Common myeloid progenitor, CD34-positive (primary cell): ENCODE measurements around the gene GDF2.

Experiments
- CTCF ChIA-PET: fragments of 350-600 bp; sonication (Branson Sonifier 250); formaldehyde crosslinking; loops from one replicate; lab custom pipeline; 2021; ENCODE audit warnings: antibody characterized with exemption; lab: Charles Lee
- POLR2A ChIA-PET: fragments of 350-600 bp; sonication (Branson Sonifier 250); formaldehyde crosslinking; loops from one replicate; lab custom pipeline; 2021; ENCODE audit warnings: antibody characterized with exemption; lab: Charles Lee
- DNase-seq, 3 donors: peaks; one replicate each; pipeline versions ENCODE4 v3.0.0 to v3.0.0-alpha.2; 2013
- H3K27ac ChIP-seq, 2 experiments: 1 replicate in 1 of 2; 2 replicates in 1 of 2; pipeline ENCODE4 v1.7.0; 2013; ENCODE audit warnings: inconsistent platforms in 2 of 2, low read length in 2 of 2, mild to moderate bottlenecking in 2 of 2, low read depth in 1 of 2, moderate library complexity in 1 of 2; ENCODE audit not compliant: severe bottlenecking in 2 of 2, insufficient read depth in 1 of 2, poor library complexity in 1 of 2
- H3K27me3 ChIP-seq, 5 experiments: replicated peaks in 2 of 5; 1 replicate in 3 of 5; 2 replicates in 2 of 5; pipeline versions ENCODE4 v1.6.1 to v1.7.0; 2013; ENCODE audit warnings: low read length in 4 of 5, mild to moderate bottlenecking in 2 of 5, moderate library complexity in 2 of 5, inconsistent platforms in 1 of 5; ENCODE audit not compliant: insufficient read depth in 5 of 5, control insufficient read depth in 4 of 5
- H3K36me3 ChIP-seq, 4 experiments: 1 replicate in 2 of 4; 2 replicates in 2 of 4; pipeline versions ENCODE4 v1.6.1 to v1.7.0; 2013; ENCODE audit warnings: low read length in 3 of 4, control low read depth in 1 of 4, mild to moderate bottlenecking in 1 of 4; ENCODE audit not compliant: control insufficient read depth in 4 of 4, insufficient read depth in 4 of 4
- H3K4me1 ChIP-seq, 4 experiments: 1 replicate in 3 of 4; 2 replicates in 1 of 4; pipeline versions ENCODE4 v1.6.1 to v1.7.1; 2013; ENCODE audit warnings: low read length in 3 of 4, mild to moderate bottlenecking in 3 of 4, control low read depth in 1 of 4, inconsistent platforms in 1 of 4, moderate library complexity in 1 of 4; ENCODE audit not compliant: control insufficient read depth in 4 of 4, insufficient read depth in 4 of 4; ENCODE audit errors: control extremely low read depth in 1 of 4
- H3K4me3 ChIP-seq, 7 experiments: 1 replicate in 4 of 7; 2 replicates in 3 of 7; pipeline versions ENCODE4 v1.5.1 to v1.7.0; 2013; ENCODE audit warnings: mild to moderate bottlenecking in 7 of 7, low read length in 6 of 7, moderate library complexity in 6 of 7, inconsistent platforms in 2 of 7, low read depth in 2 of 7, control low read depth in 1 of 7; ENCODE audit not compliant: insufficient read depth in 4 of 7, control insufficient read depth in 1 of 7; ENCODE audit errors: extremely low read depth in 1 of 7
- H3K9me3 ChIP-seq, 5 experiments: 1 replicate in 4 of 5; 2 replicates in 1 of 5; pipeline versions ENCODE4 v1.6.1 to v1.7.1; 2013; ENCODE audit warnings: low read length in 4 of 5, mild to moderate bottlenecking in 2 of 5, inconsistent platforms in 1 of 5, low read depth in 1 of 5, moderate library complexity in 1 of 5; ENCODE audit not compliant: control insufficient read depth in 4 of 5, insufficient read depth in 2 of 5; ENCODE audit errors: control extremely low read depth in 1 of 5
- WGBS: methylation state at CpG from one replicate; pipeline ENCODE4 v1.1.5; 2013; ENCODE audit not compliant: insufficient coverage; 5-methylcytosine and 5-hydroxymethylcytosine counted together

GDF2 gene

DNA sequence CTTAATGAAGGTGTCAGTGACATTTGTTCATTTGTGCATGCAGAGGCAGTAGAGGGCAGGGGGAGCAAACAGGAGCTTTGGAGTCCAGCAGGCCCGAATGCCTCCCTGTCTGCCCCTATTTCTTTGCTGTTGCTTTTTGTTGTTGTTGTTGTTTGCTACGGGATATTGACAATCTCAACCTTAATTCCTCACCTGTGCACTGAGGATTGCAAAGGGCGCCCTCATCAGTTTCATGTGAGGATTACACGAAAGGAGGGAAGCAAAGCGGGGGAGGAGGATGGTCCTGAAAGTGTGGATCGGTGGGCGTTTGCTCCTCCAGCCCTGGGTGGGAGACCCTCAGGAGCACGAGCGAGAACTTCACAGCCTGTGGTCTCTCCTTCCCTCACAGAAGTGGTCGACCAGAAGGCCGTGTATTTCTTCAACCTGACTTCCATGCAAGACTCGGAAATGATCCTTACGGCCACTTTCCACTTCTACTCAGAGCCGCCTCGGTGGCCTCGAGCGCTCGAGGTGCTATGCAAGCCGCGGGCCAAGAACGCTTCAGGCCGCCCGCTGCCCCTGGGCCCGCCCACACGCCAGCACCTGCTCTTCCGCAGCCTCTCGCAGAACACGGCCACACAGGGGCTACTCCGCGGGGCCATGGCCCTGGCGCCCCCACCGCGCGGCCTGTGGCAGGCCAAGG lies 12.7 kb upstream of the GDF2 start:
- H3K4me1 ChIP-seq = peaks cover 0 to 35% (median 13%) of the 10 kb centered on the region in 4 experiments
- POLR2A ChIA-PET = no interaction called here
- CTCF ChIA-PET = interaction anchor here (1.5 to 9.9 kb wide), 4 partner anchors 44 to 287 kb away, joined by 3 to 183 read pairs (median 6); no protein-coding TSS in a partner anchor
- H3K36me3 ChIP-seq = no peaks in the 10 kb centered on the region
- DNase-seq = peak in 1 of 3 donors; percentile 19
- H3K4me3 ChIP-seq = no peak overlapping the region
- peaks cover 0 to 10% (median 0%) of the 10 kb centered on the region in 5 experiments for H3K27me3 ChIP-seq
- H3K9me3 ChIP-seq = no peaks in the 10 kb centered on the region
- 85% methylated on average over 31 of the region's 34 CpGs for WGBS
- H3K27ac ChIP-seq = no peak overlapping the region

DNA sequence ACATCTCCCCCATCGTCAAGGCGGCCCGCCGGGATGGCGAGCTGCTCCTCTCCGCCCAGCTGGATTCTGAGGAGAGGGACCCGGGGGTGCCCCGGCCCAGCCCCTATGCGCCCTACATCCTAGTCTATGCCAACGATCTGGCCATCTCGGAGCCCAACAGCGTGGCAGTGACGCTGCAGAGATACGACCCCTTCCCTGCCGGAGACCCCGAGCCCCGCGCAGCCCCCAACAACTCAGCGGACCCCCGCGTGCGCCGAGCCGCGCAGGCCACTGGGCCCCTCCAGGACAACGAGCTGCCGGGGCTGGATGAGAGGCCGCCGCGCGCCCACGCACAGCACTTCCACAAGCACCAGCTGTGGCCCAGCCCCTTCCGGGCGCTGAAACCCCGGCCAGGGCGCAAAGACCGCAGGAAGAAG lies 12.2 kb upstream of the GDF2 start:
- ChIA-PET CTCF (interaction anchor here (1.9 to 9.9 kb wide), 3 partner anchors 250 to 317 kb away, joined by 7 to 183 read pairs (median 8); no protein-coding TSS in a partner anchor), POLR2A (no interaction called here)
- Histone ChIP-seq H3K9me3 (no peaks in the 10 kb centered on the region), H3K27me3 (peaks cover 0 to 10% (median 0%) of the 10 kb centered on the region in 5 experiments), H3K4me1 (peaks cover 0 to 32% (median 12%) of the 10 kb centered on the region in 4 experiments), H3K36me3 (no peaks in the 10 kb centered on the region), H3K4me3 (no peak overlapping the region), H3K27ac (no peak overlapping the region)
- WGBS = 97% methylated on average over 33 of the region's 37 CpGs
- no peak for DNase-seq

DNA sequence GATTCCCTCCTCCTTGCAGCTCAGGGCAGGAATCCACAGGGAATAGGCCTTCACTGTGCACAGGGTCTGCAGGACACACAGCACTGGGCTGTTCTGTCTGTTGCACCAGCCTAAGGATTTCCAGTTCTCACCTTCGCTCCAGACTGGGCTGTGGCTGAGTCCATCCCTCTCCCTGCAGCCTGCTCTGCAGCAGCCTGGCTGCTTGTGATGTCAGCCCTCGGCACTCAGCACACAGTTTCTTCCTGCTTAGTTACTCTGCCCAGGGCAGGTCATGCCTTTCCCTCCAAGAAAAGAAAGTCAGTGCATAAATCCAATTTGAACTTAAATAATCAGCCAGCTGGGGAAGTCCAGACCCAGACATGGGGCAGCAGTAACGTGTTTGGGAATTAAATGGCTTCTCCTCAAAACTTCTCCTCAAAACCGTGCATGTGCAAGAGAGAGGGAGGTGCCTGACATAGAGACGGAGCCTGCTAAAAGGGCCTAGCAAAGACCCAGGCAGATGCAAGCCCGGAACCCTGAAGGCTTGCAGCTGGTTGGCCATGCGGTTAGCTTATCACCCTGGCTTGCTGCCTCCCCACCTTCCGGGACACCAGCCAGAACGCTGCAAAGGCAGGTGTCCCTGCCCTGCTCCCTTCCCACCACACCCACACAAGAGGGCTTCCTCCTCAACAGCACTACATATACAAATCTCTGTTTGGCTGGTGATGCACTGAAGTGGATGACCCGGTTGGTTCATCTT lies 10.9 kb upstream of the GDF2 start:
- ChIA-PET CTCF (interaction anchor here (0.6 to 9.9 kb wide), 31 partner anchors 10 to 319 kb away, joined by 3 to 183 read pairs (median 4); no protein-coding TSS in a partner anchor), POLR2A (no interaction called here)
- no peak overlapping the region for H3K4me3 ChIP-seq
- no peaks in the 10 kb centered on the region for H3K36me3 ChIP-seq
- peaks cover 0 to 19% (median 6%) of the 10 kb centered on the region in 4 experiments for H3K4me1 ChIP-seq
- H3K27ac ChIP-seq = no peak overlapping the region
- peaks cover 0 to 5% (median 0%) of the 10 kb centered on the region in 5 experiments for H3K27me3 ChIP-seq
- DNase-seq = peak; percentile 26 to 83 (median 73)
- 72% methylated on average over 10 of the region's 10 CpGs for WGBS
- H3K9me3 ChIP-seq = no peaks in the 10 kb centered on the region

DNA sequence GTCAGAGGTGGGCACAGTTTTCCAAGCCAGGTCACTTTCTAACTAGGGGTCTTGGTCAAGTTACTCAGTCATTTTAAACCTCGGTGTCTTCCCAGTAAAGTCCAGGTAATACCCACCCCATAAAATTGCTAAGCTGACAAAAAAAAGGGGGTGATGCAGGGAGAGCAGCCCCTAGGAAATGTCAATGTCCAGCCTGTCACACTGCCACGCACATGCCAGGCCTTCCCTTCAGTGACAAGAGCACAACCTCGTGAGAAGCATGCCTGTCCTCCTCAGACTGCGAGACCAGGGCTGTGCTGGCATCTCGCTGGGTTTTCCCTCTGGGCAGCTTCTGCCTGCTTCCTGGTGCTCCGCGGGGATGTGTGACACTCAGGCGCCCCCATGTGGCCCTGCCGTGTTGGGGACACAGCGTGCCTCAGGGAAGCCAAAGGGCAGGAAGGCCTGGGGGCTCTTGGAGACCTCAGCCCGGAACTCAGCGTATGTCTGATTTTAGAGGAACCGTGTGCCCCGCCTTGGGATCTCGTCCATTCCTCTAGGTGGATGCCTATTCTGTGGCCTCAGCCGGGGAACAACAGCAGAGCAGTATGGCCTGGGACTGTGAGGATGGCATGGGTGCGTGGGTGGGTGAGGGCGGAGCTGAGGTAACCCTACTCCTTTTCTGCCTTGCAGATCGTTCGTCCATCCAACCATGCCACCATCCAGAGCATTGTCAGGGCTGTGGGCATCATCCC lies 10.2 kb upstream of the GDF2 start:
- CTCF ChIA-PET = interaction anchor here (0.7 to 9.9 kb wide), 32 partner anchors 9 to 319 kb away, joined by 3 to 183 read pairs (median 4); partner anchors contain the start of gene GDF2
- peaks cover 0 to 13% (median 3%) of the 10 kb centered on the region in 4 experiments for H3K4me1 ChIP-seq
- no peak overlapping the region for H3K27ac ChIP-seq
- no peaks in the 10 kb centered on the region for H3K36me3 ChIP-seq
- POLR2A ChIA-PET = no interaction called here
- H3K4me3 ChIP-seq = no peak overlapping the region
- H3K9me3 ChIP-seq = no peaks in the 10 kb centered on the region
- peaks cover 0 to 5% (median 0%) of the 10 kb centered on the region in 5 experiments for H3K27me3 ChIP-seq
- DNase-seq = peak; percentile 77 to 85 (median 83)
- WGBS = 21% methylated on average over 17 of the region's 20 CpGs

GRCh38 chr10:47312663-47312995 lies 9.6 kb upstream of the GDF2 start:
- DNase-seq = no peak
- H3K36me3 ChIP-seq = no peaks in the 10 kb centered on the region

GRCh38 chr10:47314416-47314970 lies 7.8 kb upstream of the GDF2 start:
- H3K27ac ChIP-seq = no peak overlapping the region
- H3K9me3 ChIP-seq = no peaks in the 10 kb centered on the region
- WGBS = 89% methylated on average over 6 of the region's 9 CpGs
- H3K4me3 ChIP-seq = no peak overlapping the region
- ChIA-PET CTCF (interaction anchor here (1.1 to 9.9 kb wide), 9 partner anchors 9 to 321 kb away, joined by 3 to 183 read pairs (median 4); partner anchors contain the start of gene GDF2), POLR2A (interaction anchor here (0.6 kb wide), 1 partner anchor 265 kb away, joined by 3 read pairs; no protein-coding TSS in a partner anchor)
- no peaks in the 10 kb centered on the region for H3K27me3 ChIP-seq
- DNase-seq = no peak
- no peaks in the 10 kb centered on the region for H3K36me3 ChIP-seq
- peaks cover 0 to 9% (median 1%) of the 10 kb centered on the region in 4 experiments for H3K4me1 ChIP-seq

More at GRCh38 chr10:47312663-47312995, 9.6 kb upstream of the GDF2 start:
- CTCF ChIA-PET = interaction anchor here (0.8 to 9.9 kb wide), 23 partner anchors 10 to 320 kb away, joined by 3 to 183 read pairs (median 6); partner anchors contain the start of gene GDF2
- Histone ChIP-seq H3K9me3 (no peaks in the 10 kb centered on the region), H3K27ac (no peak overlapping the region), H3K4me1 (peaks cover 0 to 9% (median 1%) of the 10 kb centered on the region in 4 experiments), H3K27me3 (peaks cover 0 to 5% (median 0%) of the 10 kb centered on the region in 5 experiments), H3K4me3 (no peak overlapping the region)
- POLR2A ChIA-PET = no interaction called here
- WGBS = 100% methylated on average over 7 of the region's 7 CpGs
